HUES48 (cell line): ENCODE data around the gene MRPS30.
"Not testable (repeated sequence)": the region's sequence is repeated elsewhere in the genome, so short reads cannot be mapped to it uniquely, and the experiment has no call there.

Experiments
- H3K27ac ChIP-seq: one replicate; pipeline ENCODE4 v1.7.0; 2013; ENCODE audit warnings: low read depth, low read length, inconsistent platforms
- H3K27me3 ChIP-seq: 2 replicates; pipeline ENCODE4 v1.6.1; 2013; ENCODE audit warnings: mild to moderate bottlenecking, low read length; ENCODE audit not compliant: control insufficient read depth, insufficient read depth
- H3K36me3 ChIP-seq: 2 replicates; pipeline ENCODE4 v1.6.1; 2013; ENCODE audit warnings: low read length; ENCODE audit not compliant: control insufficient read depth, insufficient read depth
- H3K4me1 ChIP-seq: 2 replicates; pipeline ENCODE4 v1.6.1; 2013; ENCODE audit warnings: mild to moderate bottlenecking, low read length; ENCODE audit not compliant: control insufficient read depth, insufficient read depth
- H3K4me3 ChIP-seq: 2 replicates; pipeline ENCODE4 v1.5.1; 2013; ENCODE audit warnings: mild to moderate bottlenecking, low read depth, low read length
- H3K9ac ChIP-seq: 2 replicates; pipeline ENCODE4 v1.6.1; 2013; ENCODE audit warnings: mild to moderate bottlenecking, low read depth, low read length, moderate library complexity
- H3K9me3 ChIP-seq: 2 replicates; pipeline ENCODE4 v1.6.1; 2013; ENCODE audit warnings: low read length; ENCODE audit not compliant: control insufficient read depth, insufficient read depth

MRPS30 gene

GRCh38 chr5:44824662-44825061 is 15.9 kb downstream of the MRPS30 start:
- not testable (repeated sequence) for H3K4me3 ChIP-seq, H3K9ac ChIP-seq, H3K27ac ChIP-seq, H3K27me3 ChIP-seq, H3K9me3 ChIP-seq
- Histone ChIP-seq H3K36me3 (peaks cover 37% of the 10 kb centered on the region), H3K4me1 (peaks cover 12% of the 10 kb centered on the region; the same call in 1 of the 2 replicates)

GRCh38 chr5:44827681-44828080 is 18.9 kb downstream of the MRPS30 start:
- Histone ChIP-seq H3K9ac (no peak overlapping the region), H3K4me3 (no peak overlapping the region), H3K9me3 (no peaks in the 10 kb centered on the region), H3K27ac (no peak overlapping the region), H3K27me3 (no peaks in the 10 kb centered on the region), H3K36me3 (peaks cover 12% of the 10 kb centered on the region; the same call in 1 of the 2 replicates), H3K4me1 (peaks cover 20% of the 10 kb centered on the region; the same call in 1 of the 2 replicates)

- no peaks in the 10 kb centered on the region for H3K27me3 ChIP-seq
- no peak overlapping the region for H3K4me3 ChIP-seq
These were observed 20.0 kb downstream of the MRPS30 start for GRCh38 chr5:44828719-44829118.

GRCh38 chr5:44830951-44831350 is 22.2 kb downstream of the MRPS30 start:
- no peaks in the 10 kb centered on the region for H3K27me3 ChIP-seq
- no peak overlapping the region for H3K4me3 ChIP-seq
- H3K36me3 ChIP-seq, result no peaks in the 10 kb centered on the region
- no peak overlapping the region for H3K9ac ChIP-seq
- peaks cover 20% of the 10 kb centered on the region; the same call in 1 of the 2 replicates for H3K4me1 ChIP-seq
- H3K27ac ChIP-seq, result no peak overlapping the region
- H3K9me3 ChIP-seq, result no peaks in the 10 kb centered on the region

More at GRCh38 chr5:44828719-44829118, 20.0 kb downstream of the MRPS30 start:
- H3K9me3 ChIP-seq, result no peaks in the 10 kb centered on the region
- H3K4me1 ChIP-seq, result peaks cover 20% of the 10 kb centered on the region; the same call in 1 of the 2 replicates
- no peak overlapping the region for H3K9ac ChIP-seq
- H3K36me3 ChIP-seq, result 0 out of 2 replicates have a peak, but pooled peaks cover 2% of the 10 kb centered on the region
- H3K27ac ChIP-seq, result no peak overlapping the region

GRCh38 chr5:44833249-44833648 is 24.5 kb downstream of the MRPS30 start:
- H3K4me3 ChIP-seq, result no peak overlapping the region
- no peaks in the 10 kb centered on the region for H3K36me3 ChIP-seq
- no peaks in the 10 kb centered on the region; the same call in 1 of the 2 replicates for H3K9me3 ChIP-seq
- no peak overlapping the region for H3K27ac ChIP-seq
- H3K4me1 ChIP-seq, result peaks cover 8% of the 10 kb centered on the region; the same call in 1 of the 2 replicates
- no peaks in the 10 kb centered on the region for H3K27me3 ChIP-seq
- H3K9ac ChIP-seq, result no peak overlapping the region

- Histone ChIP-seq H3K27ac (no peak overlapping the region), H3K36me3 (no peaks in the 10 kb centered on the region), H3K9ac (no peak overlapping the region), H3K27me3 (no peaks in the 10 kb centered on the region), H3K9me3 (peaks cover 18% of the 10 kb centered on the region), H3K4me3 (no peak overlapping the region), H3K4me1 (peaks cover 8% of the 10 kb centered on the region; the same call in 1 of the 2 replicates)
These were observed 26.9 kb downstream of the MRPS30 start for GRCh38 chr5:44835693-44836092.

- Histone ChIP-seq H3K27me3 (no peaks in the 10 kb centered on the region), H3K9me3 (peaks cover 18% of the 10 kb centered on the region), H3K36me3 (no peaks in the 10 kb centered on the region), H3K27ac (no peak overlapping the region), H3K9ac (no peak overlapping the region), H3K4me3 (no peak overlapping the region), H3K4me1 (no peaks in the 10 kb centered on the region)
These were observed 30.4 kb downstream of the MRPS30 start for GRCh38 chr5:44839018-44839681.

- Histone ChIP-seq H3K9ac (no peak overlapping the region), H3K27ac (no peak overlapping the region), H3K4me1 (no peaks in the 10 kb centered on the region), H3K9me3 (peaks cover 18% of the 10 kb centered on the region), H3K27me3 (no peaks in the 10 kb centered on the region), H3K36me3 (no peaks in the 10 kb centered on the region), H3K4me3 (no peak overlapping the region)
These were observed 33.9 kb downstream of the MRPS30 start for GRCh38 chr5:44842496-44843282.

- Histone ChIP-seq H3K4me3 (no peak overlapping the region), H3K9ac (no peak overlapping the region), H3K27ac (no peak overlapping the region), H3K9me3 (peaks cover 5% of the 10 kb centered on the region), H3K36me3 (no peaks in the 10 kb centered on the region), H3K27me3 (no peaks in the 10 kb centered on the region), H3K4me1 (no peaks in the 10 kb centered on the region)
These were observed 36.0 kb downstream of the MRPS30 start for GRCh38 chr5:44844744-44845143.

GRCh38 chr5:44845777-44846176 is 37.0 kb downstream of the MRPS30 start:
- H3K4me3 ChIP-seq, result no peak overlapping the region
- H3K27me3 ChIP-seq, result no peaks in the 10 kb centered on the region
- no peak overlapping the region for H3K27ac ChIP-seq
- H3K36me3 ChIP-seq, result no peaks in the 10 kb centered on the region
- no peaks in the 10 kb centered on the region for H3K9me3 ChIP-seq
- H3K9ac ChIP-seq, result no peak overlapping the region
- no peaks in the 10 kb centered on the region for H3K4me1 ChIP-seq

- Histone ChIP-seq H3K36me3 (no peaks in the 10 kb centered on the region), H3K4me3 (no peak overlapping the region), H3K4me1 (no peaks in the 10 kb centered on the region), H3K27me3 (no peaks in the 10 kb centered on the region), H3K27ac (no peak overlapping the region), H3K9ac (no peak overlapping the region), H3K9me3 (no peaks in the 10 kb centered on the region)
These were observed 38.6 kb downstream of the MRPS30 start for GRCh38 chr5:44847206-44847852.
